BJ (cell line): ENCODE data around the gene SCRN2. TPM values are rescaled to one million over a fixed set of nuclear protein-coding genes. Genes with fewer than 3 reads are reported as not detected.

Experiments used
- CTCF ChIA-PET: fragments of 350-600 bp; formaldehyde crosslinking; extraction: SDS; loops from one replicate; lab custom pipeline; 2021; ENCODE audit warnings: antibody characterized with exemption, inconsistent platforms; lab: Yijun Ruan, JAX
- POLR2A ChIA-PET: fragments of 300-600 bp; sonication (Branson Sonifier 250); formaldehyde crosslinking; extraction: SDS; loops from one replicate; lab custom pipeline; 2021; ENCODE audit warnings: antibody characterized with exemption; lab: Charles Lee
- DNase-seq: peaks from one replicate; pipeline ENCODE4 v3.0.0-alpha.2; 2011; ENCODE audit warnings: low read depth
- H3K27me3 ChIP-seq: 2 replicates; pipeline ENCODE4 v1.6.0; 2011; ENCODE audit warnings: low read length; ENCODE audit not compliant: control insufficient read depth, insufficient read depth
- H3K36me3 ChIP-seq: 2 replicates; pipeline ENCODE4 v1.5.1; 2011; ENCODE audit warnings: low read length; ENCODE audit not compliant: control insufficient read depth, insufficient read depth
- H3K4me3 ChIP-seq: 2 replicates; pipeline ENCODE4 v1.5.1; 2011; ENCODE audit warnings: low read depth, mild to moderate bottlenecking, control low read depth, low read length
- polyA minus RNA-seq: library from RNA; depleted of rRNA, polyadenylated mRNA; stranded (reverse); fragments of >200 nt; gene quantifications from 2 replicates; pipeline ENCODE4 v1.2.3, GENCODE V29; 2011; rRNA and poly(A)+ RNA removed
- polyA plus RNA-seq: library from polyadenylated mRNA; depleted of rRNA; stranded (reverse); fragments of >200 nt; gene quantifications from 2 replicates; pipeline ENCODE4 v1.2.3, GENCODE V29; 2011; rRNA removed
- TF ChIP-seq, protein P1 (sequence below): IDR thresholded peaks from 2 replicates; pipeline ENCODE4 v1.5.1; 2011; ENCODE audit warnings: low read depth, mild to moderate bottlenecking, control low read depth, inconsistent platforms, low read length, moderate library complexity; ENCODE audit not compliant: insufficient read depth

The SCRN2 gene
- polyA plus RNA-seq (18.3 and 41.1 TPM in 2 replicates), polyA minus RNA-seq (9.4 and 17.3 TPM in 2 replicates)

DNA sequence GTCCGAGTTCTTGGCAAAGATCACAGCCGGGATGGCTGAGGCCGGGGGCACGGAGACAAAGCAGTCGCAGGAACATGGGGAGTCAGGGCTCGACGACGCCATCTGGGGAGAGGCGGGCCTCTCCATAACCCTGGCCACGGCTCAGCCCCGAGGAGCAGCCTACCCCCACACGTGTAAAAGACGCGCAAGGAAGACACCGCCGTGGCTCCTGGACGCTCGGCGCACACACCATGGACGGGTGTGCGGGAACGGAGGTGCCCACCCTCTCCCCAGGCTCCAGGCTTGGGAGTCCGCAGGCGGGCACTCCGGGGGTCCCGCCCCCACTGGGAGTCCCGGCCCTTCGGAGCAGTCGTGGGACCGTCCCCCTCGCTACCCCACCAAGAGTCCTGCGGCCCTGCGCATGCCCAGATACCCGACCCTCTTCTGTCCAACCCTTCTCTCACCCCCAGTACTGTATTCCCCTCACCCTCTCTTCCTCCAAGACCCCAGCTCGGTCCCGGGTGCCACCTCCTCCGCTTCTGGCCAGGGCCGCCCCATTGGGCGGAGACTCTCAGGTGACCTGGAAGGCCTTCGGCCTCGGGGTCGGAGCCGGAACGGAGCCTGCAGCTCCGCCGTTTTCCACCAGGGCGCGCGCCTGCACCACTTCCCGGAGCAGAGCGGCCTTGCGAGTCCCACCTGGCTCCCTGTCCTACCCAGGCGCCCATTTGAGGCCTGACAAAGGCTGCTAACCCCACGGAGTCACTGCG lies at the start of gene SCRN2:
TSS of gene SCRN2 (minus strand) at position 532 of the 746 bp plus-strand sequence. CDS start at position 102, 430 bp downstream.
- peaks cover 2% of the 10 kb centered on the region for H3K27me3 ChIP-seq
- no peak for DNase-seq
- CTCF ChIA-PET = interaction anchor here (0.5 to 20.0 kb wide), 31 partner anchors 8 to 257 kb away, joined by 3 to 875 read pairs (median 5); partner anchors contain the start of genes CDK5RAP3, LRRC46, MRPL10 and PNPO
- peak within 1 kb of the TSS; percentile 63 for H3K4me3 ChIP-seq
- peaks cover 2% of the 10 kb centered on the region for H3K36me3 ChIP-seq
- TF ChIP-seq, protein P1, sequence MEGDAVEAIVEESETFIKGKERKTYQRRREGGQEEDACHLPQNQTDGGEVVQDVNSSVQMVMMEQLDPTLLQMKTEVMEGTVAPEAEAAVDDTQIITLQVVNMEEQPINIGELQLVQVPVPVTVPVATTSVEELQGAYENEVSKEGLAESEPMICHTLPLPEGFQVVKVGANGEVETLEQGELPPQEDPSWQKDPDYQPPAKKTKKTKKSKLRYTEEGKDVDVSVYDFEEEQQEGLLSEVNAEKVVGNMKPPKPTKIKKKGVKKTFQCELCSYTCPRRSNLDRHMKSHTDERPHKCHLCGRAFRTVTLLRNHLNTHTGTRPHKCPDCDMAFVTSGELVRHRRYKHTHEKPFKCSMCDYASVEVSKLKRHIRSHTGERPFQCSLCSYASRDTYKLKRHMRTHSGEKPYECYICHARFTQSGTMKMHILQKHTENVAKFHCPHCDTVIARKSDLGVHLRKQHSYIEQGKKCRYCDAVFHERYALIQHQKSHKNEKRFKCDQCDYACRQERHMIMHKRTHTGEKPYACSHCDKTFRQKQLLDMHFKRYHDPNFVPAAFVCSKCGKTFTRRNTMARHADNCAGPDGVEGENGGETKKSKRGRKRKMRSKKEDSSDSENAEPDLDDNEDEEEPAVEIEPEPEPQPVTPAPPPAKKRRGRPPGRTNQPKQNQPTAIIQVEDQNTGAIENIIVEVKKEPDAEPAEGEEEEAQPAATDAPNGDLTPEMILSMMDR = peak; percentile 98
- POLR2A ChIA-PET = no interaction called here

DNA sequence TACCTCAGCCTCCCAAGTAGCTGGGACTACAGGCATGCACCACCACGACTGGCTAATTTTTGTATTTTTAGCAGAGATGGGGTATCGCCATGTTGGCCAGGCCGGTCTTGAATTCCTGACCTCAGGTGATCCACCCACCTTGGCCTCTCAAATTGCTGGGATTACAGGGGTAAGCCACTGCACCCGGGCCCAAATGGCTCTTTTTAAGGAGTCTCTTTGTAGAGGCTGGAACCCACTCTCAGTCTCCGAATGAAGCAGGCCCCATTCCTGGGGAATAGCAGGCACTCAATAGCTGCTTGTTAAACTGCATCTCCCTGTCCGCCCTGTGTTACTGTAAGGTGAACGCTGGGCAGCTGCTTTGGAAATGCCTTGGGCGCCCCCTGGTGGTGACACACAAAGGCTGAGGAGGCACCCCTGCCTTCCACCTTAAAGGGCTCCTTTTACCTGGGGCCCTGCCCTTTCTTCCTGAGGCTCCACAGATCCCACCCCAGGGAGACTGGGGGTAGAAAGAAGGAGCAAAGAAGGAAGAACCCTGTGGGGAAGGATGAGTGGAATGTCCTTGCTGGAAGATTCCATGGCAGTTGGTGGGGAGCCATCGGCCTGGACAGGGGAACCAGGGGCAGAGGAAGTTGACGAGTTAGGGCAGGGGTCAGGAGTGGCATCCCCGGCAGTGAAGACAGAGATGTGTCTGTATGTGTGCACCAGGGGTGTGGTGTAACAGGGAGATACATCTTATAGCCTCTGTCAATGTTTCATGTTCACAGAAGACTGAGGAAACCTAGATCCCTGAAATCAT lies 48.9 kb upstream of the SCRN2 start:
- ChIA-PET POLR2A (no interaction called here), CTCF (interaction anchor here (0.6 to 17.5 kb wide), 21 partner anchors 8 to 128 kb away, joined by 3 to 875 read pairs (median 6); partner anchors contain the start of genes CDK5RAP3, SCRN2 and SP6)
- DNase-seq = no peak
- TF ChIP-seq, protein P1 = peak; percentile 94
- Histone ChIP-seq H3K27me3 (no peaks in the 10 kb centered on the region), H3K4me3 (no peak overlapping the region), H3K36me3 (no peaks in the 10 kb centered on the region)

DNA sequence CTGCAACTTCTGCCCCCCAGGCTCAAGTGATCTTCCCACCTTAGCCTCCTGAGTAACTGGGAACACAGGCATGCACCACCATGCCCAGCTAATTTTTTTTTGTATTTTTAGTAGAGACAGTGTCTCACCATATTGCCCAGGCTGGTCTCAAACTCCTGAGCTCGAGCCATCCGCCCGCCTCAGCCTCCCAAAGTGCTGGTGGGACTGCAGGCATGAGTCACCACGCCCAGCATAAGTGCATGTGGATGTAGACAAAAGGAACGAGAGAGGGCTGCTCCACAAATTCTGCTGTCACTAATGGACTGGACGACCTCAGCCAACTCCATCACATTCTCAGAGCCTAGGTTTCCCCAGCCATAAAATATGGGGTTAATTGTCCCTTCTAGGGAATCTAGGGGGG lies 47.2 kb upstream of the SCRN2 start:
- no peak for DNase-seq
- ChIA-PET POLR2A (no interaction called here), CTCF (interaction anchor here (0.7 to 17.5 kb wide), 8 partner anchors 9 to 731 kb away, joined by 3 to 875 read pairs (median 10); partner anchors contain the start of genes CDK5RAP3, SCRN2 and SP6)
- Histone ChIP-seq H3K4me3 (no peak overlapping the region), H3K27me3 (no peaks in the 10 kb centered on the region), H3K36me3 (no peaks in the 10 kb centered on the region)
- TF ChIP-seq, protein P1 = no peak

DNA sequence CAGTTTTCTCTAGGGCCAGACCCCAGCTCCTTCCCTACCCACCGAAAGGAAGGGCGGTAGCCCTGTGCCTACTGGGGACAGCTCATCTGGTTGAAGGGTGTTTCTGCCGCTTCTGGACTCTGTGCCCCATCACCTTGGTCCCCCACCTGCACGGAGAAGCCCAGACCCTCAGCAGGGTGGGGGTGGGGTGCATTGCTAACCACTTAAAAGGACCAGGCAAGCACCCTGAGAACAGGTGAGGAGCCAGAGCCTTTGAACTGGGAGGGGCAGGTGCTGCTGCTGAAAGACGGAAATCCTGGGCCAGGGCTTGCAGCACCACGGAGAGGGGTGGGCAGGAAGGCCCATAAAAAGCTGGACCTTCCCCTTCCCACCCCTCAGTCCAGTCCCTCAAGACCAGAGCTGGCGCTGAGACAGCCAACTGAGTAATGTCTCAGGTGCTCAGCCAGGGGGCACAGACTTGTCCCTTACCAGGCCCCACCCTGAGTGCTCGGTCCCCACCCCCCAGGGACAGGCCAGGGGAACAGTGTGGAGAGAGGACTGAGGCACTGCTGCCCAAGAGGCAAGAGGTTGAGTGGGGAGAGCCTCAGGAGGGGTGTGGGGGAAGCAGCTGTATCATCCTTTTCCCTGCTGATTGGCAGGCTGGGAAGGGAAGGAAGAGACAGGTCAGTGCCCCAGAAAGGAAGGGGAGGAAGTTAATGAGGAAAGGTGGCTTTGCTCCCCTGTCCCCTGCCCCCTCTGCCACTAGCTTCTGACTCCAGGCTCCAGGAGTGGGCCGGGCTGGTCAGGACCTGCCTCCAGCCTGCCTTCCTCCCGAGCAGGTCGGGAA lies 44.0 kb upstream of the SCRN2 start:
- H3K36me3 ChIP-seq = no peaks in the 10 kb centered on the region
- H3K4me3 ChIP-seq = no peak overlapping the region
- POLR2A ChIA-PET = no interaction called here
- DNase-seq = no peak
- CTCF ChIA-PET = interaction anchor here (1.0 to 17.5 kb wide), 5 partner anchors 11 to 65 kb away, joined by 3 to 875 read pairs (median 6); partner anchors contain the start of genes SCRN2 and SP6
- TF ChIP-seq, protein P1 = no peak
- no peaks in the 10 kb centered on the region for H3K27me3 ChIP-seq
